ENCODE results near the gene TMPRSS6.
A peak's percentile ranks its signal among the peaks of the same experiment; 100 is the strongest.

Gene TMPRSS6

GRCh38 chr22:37048133-37048532 is 61.4 kb downstream of the TMPRSS6 start:
- DNase-seq = no peak

GRCh38 chr22:37047006-37047405 is 62.5 kb downstream of the TMPRSS6 start:
- DNase-seq = no peak

DNA sequence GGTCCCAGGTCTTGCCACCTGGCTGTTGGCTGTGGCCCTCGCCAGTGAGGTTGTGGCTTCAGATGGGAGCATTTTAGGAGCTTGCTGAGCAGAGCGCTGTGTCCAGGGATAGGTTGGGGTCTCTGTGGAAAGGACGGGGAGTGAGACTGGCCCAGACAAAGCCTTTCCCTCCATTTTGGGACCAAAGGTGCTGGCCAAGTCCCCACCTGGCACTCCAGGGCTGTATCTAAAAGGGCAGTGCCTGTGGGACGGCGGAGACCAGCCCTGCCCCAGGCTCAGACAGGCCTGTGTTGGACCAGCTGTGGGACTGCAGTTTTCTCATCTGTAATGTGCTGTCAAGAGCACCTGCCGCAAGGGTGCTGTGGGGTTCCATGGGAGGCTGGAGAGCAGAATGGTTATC is 62.9 kb downstream of the TMPRSS6 start:
- DNase-seq = no peak

DNA sequence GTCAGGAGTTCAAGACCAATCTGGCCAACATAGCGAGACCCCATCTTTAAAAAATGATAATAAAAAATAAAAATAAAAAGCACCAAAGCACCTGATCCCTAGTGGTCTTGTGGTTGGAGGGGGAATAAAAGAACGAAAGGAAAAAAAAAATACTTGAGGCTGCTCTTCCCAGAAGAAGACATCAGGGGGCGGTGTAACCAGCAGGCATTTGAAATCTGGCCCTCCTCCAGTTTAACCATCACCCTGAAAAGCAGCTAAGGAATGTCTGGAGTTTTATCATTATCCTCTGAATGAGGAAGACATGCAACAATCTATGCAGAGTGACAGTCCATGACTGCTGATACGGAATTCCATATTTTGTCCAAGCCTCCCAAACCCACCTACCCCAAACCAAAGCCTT is 63.6 kb downstream of the TMPRSS6 start:
- peak; percentile 30 for DNase-seq

DNA sequence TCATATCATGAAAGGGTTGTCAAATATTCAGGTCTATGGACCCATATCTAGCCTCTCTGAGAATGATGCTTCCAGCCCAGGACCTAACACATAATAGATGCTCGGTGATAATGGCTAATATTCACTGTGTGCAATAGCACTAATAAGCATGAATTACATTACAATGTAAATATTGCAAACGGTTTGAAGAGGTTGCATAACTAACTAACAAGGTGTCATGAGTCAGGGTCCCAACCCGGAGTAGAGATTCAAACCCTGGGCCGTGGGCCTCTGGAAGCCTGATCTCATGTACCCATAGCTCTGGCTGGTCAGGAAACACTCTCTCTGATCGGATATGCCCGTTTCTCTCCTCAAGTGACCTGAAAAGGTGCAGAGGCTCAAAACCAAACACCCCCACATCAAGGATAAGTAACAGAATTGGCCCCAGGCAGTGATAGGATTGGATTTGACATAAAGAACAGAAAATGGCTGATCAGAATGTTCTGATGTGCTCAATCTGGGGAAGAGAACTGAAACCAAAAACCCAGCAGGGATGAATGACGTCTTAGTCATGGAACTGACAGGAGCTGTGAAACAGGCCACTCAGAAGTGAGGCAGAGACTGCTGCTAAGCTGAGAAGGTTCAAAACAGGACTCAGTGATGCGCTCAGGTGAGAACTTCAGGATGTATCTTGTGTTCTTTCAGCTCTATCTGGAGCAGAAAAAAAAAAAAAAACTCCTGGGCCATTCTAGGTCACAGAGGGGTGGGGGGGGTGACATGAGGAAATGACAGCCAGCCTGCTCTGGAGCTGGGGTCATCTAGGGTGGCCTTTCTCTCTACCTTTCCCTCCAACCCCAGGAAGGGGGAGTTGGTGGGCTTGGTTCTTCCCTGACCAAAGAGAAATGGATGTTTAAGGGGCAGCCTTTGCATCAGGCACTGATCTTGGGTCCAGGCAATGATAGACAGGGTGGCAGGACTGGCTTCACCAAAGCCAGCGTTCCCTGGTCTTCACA is 64.6 kb downstream of the TMPRSS6 start:
- DNase-seq = no peak

DNA sequence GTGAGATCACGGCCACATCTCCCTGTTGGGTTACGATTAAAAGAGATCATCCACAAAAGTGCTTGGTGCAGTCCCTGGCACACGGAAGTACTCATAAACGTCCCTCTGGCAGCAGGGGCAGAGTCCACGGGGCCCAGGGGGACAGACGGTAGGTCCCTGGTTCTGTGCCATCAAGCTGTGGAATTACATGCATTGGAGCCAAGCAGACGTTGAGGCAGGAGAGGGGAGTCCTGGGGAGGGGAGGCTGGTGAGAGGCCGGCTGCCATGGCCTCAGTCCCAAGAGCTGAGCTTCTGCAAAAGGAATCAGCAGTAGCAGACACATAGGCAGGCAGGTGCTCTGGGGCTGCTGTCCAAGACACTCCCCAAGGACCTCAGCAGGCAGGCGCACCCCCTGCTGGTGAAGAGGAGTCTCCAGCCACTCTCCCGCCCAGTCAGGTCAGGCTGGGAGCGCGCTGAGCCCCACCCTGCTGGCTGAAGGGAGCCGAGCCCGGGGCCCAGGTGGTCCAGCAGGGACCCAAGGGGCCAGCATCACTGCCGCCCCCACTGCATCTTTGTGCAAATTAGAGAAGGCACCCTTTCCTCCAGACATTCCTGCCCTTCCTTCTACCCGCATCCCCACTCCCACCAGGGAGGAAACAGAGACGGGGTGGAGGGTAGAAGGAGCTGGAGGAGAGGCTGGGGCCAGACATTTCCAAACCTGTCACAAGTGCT is 65.5 kb downstream of the TMPRSS6 start:
- DNase-seq = no peak

DNA sequence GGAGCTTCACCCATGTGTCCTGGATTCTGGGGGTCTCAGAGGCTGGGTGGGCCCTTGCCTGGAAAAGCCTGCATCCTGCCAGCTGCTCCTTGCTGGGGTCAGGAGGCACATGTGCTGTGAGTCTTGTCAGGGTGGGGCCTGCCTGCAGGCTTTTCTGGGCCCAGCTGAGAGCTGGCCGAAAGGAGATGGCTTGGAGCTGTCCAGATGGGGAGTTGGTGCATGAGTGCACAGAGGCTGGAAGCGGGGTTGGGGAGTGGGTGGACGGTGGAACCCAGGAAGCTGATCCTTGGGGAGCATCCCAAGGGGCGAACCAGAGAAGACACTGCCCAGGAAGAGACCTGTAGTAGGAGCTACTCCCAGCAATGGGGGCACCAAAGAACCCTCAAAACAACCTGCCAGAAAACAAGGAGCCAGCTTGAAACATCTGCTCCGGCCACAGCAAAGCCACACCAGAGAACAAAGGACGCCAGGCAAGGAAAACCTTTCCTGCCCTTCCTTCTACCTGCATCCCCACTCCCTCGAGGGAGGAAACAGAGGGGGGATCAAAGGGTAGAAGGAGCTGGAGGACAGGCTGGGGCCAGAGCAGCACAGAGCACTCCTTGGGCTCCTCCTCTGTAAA is 66.2 kb downstream of the TMPRSS6 start:
- no peak for DNase-seq

DNA sequence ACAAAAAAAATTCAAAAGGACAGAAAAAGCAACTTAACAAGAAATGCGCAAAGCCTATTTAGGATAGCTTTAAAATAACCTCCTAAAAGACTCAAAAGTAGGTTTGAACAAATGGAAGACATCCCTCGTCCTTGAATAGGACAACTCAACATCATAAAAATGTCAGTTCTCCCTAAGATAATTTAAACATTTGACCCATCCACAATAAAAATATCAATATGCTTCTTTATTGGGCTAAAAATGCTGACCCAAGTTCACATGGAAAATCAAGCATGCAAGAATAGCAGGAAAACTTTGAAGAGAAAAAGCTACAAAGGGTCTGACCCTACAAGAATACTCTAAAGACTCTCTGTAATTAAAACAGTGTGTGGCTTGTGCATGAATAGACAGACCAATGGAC is 70.0 kb downstream of the TMPRSS6 start:
- no peak for DNase-seq

- no peak for DNase-seq
Measured at GRCh38 chr22:37037669-37038068, 71.8 kb downstream of the TMPRSS6 start.

- DNase-seq = no peak
Measured at GRCh38 chr22:37036655-37037377, 72.7 kb downstream of the TMPRSS6 start.

- no peak for DNase-seq
Measured at GRCh38 chr22:37033605-37034430, 75.7 kb downstream of the TMPRSS6 start.

GRCh38 chr22:37032535-37033460 is 76.7 kb downstream of the TMPRSS6 start:
- no peak for DNase-seq

- no peak for DNase-seq
Measured at GRCh38 chr22:37032134-37032534, 77.4 kb downstream of the TMPRSS6 start.

GRCh38 chr22:37030560-37031281 is 78.8 kb downstream of the TMPRSS6 start:
- no peak for DNase-seq

- DNase-seq = no peak
Measured at GRCh38 chr22:37028692-37029674, 80.5 kb downstream of the TMPRSS6 start.

- no peak for DNase-seq
Measured at GRCh38 chr22:37027556-37027955, 82.0 kb downstream of the TMPRSS6 start.

DNA sequence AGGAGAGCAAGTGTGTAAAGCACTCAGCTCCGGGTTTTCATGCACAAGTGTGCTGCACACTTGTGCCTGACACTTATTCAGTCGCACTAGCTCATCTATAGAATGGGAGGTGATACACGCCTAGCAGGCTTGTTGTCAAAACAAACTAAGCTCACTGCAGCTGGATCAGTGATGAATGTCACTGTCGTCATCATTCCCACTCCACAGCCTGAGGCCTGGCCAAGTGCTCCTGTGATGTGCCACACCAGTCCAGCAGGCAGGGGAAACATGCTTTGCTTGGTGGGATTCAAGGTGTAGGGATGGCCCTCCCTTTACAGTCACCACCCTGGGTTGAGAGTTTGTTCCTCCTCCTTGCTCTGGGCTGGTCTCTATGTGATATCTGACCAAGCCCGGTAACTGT is 83.2 kb downstream of the TMPRSS6 start:
- no peak for DNase-seq

- no peak for DNase-seq
Measured at GRCh38 chr22:37025500-37026070, 83.9 kb downstream of the TMPRSS6 start.

Measured in amniotic stem cell (primary cell).